ENCODE data around the gene ESRRG.

DNA sequence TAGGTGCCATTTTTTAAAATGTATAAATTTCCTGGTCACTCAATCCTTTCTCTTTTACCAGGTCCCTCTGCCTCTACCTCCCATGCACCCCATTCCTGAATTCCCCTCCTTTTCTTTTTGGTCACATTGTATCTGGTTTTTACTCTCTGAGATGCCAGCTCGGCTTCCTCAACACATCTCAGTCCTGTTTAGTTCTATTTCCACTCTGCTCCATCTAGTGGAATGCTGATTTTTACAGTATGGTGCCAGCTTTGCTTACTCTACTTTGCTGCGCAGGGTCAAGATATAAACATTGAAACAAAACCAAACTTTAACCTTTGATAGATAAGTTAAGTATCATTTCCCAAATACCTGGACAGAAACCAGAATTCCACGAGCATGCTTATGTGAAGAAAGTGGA is 96.0 kb downstream of the ESRRG start:
- TF ChIP-seq, protein P1, sequence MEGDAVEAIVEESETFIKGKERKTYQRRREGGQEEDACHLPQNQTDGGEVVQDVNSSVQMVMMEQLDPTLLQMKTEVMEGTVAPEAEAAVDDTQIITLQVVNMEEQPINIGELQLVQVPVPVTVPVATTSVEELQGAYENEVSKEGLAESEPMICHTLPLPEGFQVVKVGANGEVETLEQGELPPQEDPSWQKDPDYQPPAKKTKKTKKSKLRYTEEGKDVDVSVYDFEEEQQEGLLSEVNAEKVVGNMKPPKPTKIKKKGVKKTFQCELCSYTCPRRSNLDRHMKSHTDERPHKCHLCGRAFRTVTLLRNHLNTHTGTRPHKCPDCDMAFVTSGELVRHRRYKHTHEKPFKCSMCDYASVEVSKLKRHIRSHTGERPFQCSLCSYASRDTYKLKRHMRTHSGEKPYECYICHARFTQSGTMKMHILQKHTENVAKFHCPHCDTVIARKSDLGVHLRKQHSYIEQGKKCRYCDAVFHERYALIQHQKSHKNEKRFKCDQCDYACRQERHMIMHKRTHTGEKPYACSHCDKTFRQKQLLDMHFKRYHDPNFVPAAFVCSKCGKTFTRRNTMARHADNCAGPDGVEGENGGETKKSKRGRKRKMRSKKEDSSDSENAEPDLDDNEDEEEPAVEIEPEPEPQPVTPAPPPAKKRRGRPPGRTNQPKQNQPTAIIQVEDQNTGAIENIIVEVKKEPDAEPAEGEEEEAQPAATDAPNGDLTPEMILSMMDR (IDR thresholded peaks at IDR 0.05), result no peak
- TF ChIP-seq POLR2A (IDR thresholded peaks at IDR 0.05), result no peak

All from thyroid gland (tissue), 4 donors.